Measurements from ENCODE around the gene LUC7L. TPM values are rescaled to one million over a fixed set of nuclear protein-coding genes. Genes with fewer than 3 reads are reported as not detected.
"Not testable (repeated sequence)": the region's sequence is repeated elsewhere in the genome, so short reads cannot be mapped to it uniquely, and the experiment has no call there.

The LUC7L gene
- total RNA-seq, 1 donor from 2014 or later, result 203 TPM

- TF ChIP-seq CTCF (IDR thresholded peaks at IDR 0.05; ENCODE audit: unreplicated experiment), result no peak
- H3K4me3 Mint-ChIP-seq, result no peak overlapping the region
These were observed 58.5 kb downstream of the LUC7L start for GRCh38 chr16:170788-171187.

GRCh38 chr16:170088-170507 lies 59.2 kb downstream of the LUC7L start:
- not testable (repeated sequence) for H3K4me3 Mint-ChIP-seq, H3K27ac Mint-ChIP-seq, H3K4me1 Mint-ChIP-seq, H3K9me3 Mint-ChIP-seq, H3K36me3 Mint-ChIP-seq
- H3K27me3 Mint-ChIP-seq (ENCODE audit: low read depth), result peaks cover 84% of the 10 kb centered on the region
- peak in 1 of 2 experiments; percentile 69 for DNase-seq (ENCODE audit: low spot score in 2 of 2, unreplicated experiment in 2 of 2)

More at GRCh38 chr16:170788-171187, 58.5 kb downstream of the LUC7L start:
- Mint-ChIP-seq H3K36me3 (no peaks in the 10 kb centered on the region), H3K27ac (no peak overlapping the region), H3K9me3 (no peaks in the 10 kb centered on the region), H3K27me3 (ENCODE audit: low read depth) (peaks cover 84% of the 10 kb centered on the region), H3K4me1 (no peaks in the 10 kb centered on the region)
- no peak for DNase-seq (ENCODE audit: low spot score in 2 of 2, unreplicated experiment in 2 of 2)

GRCh38 chr16:169014-169413 lies 60.2 kb downstream of the LUC7L start:
- no peak overlapping the region for H3K4me3 Mint-ChIP-seq
- H3K27me3 Mint-ChIP-seq (ENCODE audit: low read depth), result peaks cover 76% of the 10 kb centered on the region
- H3K27ac Mint-ChIP-seq, result no peak overlapping the region
- H3K4me1 Mint-ChIP-seq, result no peaks in the 10 kb centered on the region
- TF ChIP-seq CTCF (IDR thresholded peaks at IDR 0.05; ENCODE audit: unreplicated experiment), result no peak
- no peaks in the 10 kb centered on the region for H3K36me3 Mint-ChIP-seq
- DNase-seq (ENCODE audit: low spot score in 2 of 2, unreplicated experiment in 2 of 2), result no peak
- no peaks in the 10 kb centered on the region for H3K9me3 Mint-ChIP-seq

- H3K27me3 Mint-ChIP-seq (ENCODE audit: low read depth), result peaks cover 74% of the 10 kb centered on the region
- no peaks in the 10 kb centered on the region for H3K4me1 Mint-ChIP-seq
- H3K36me3 Mint-ChIP-seq, result no peaks in the 10 kb centered on the region
- H3K27ac Mint-ChIP-seq, result no peak overlapping the region
- H3K4me3 Mint-ChIP-seq, result no peak overlapping the region
- H3K9me3 Mint-ChIP-seq, result no peaks in the 10 kb centered on the region
- no peak for TF ChIP-seq CTCF (IDR thresholded peaks at IDR 0.05; ENCODE audit: unreplicated experiment)
- no peak for DNase-seq (ENCODE audit: low spot score in 2 of 2, unreplicated experiment in 2 of 2)
These were observed 60.8 kb downstream of the LUC7L start for GRCh38 chr16:168424-168823.

GRCh38 chr16:167122-167690 lies 62.0 kb downstream of the LUC7L start:
- Mint-ChIP-seq H3K27ac (no peak overlapping the region), H3K27me3 (ENCODE audit: low read depth) (peaks cover 80% of the 10 kb centered on the region), H3K36me3 (no peaks in the 10 kb centered on the region), H3K4me3 (peak overlapping the region; percentile 34), H3K9me3 (no peaks in the 10 kb centered on the region), H3K4me1 (no peaks in the 10 kb centered on the region)
- no peak for TF ChIP-seq CTCF (IDR thresholded peaks at IDR 0.05; ENCODE audit: unreplicated experiment)
- no peak for DNase-seq (ENCODE audit: low spot score in 2 of 2, unreplicated experiment in 2 of 2)

- H3K36me3 Mint-ChIP-seq, result no peaks in the 10 kb centered on the region
- H3K4me3 Mint-ChIP-seq, result peak overlapping the region; percentile 34
- peaks cover 80% of the 10 kb centered on the region for H3K27me3 Mint-ChIP-seq (ENCODE audit: low read depth)
- H3K27ac Mint-ChIP-seq, result no peak overlapping the region
- TF ChIP-seq CTCF (IDR thresholded peaks at IDR 0.05; ENCODE audit: unreplicated experiment), result no peak
- H3K4me1 Mint-ChIP-seq, result no peaks in the 10 kb centered on the region
- no peaks in the 10 kb centered on the region for H3K9me3 Mint-ChIP-seq
- DNase-seq (ENCODE audit: low spot score in 2 of 2, unreplicated experiment in 2 of 2), result no peak
These were observed 62.7 kb downstream of the LUC7L start for GRCh38 chr16:166375-167121.

All from mesothelial cell of epicardium (in vitro differentiated cells).